GM21786 (cell line): ENCODE measurements around the gene TUSC2.

Source experiments
- ATAC-seq: cut with Tn5 transposase; IDR thresholded peaks from one replicate; pipeline ENCODE4 v1.9.1; 2021; ENCODE audit not compliant: unreplicated experiment

Gene TUSC2, protein sequence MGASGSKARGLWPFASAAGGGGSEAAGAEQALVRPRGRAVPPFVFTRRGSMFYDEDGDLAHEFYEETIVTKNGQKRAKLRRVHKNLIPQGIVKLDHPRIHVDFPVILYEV

DNA sequence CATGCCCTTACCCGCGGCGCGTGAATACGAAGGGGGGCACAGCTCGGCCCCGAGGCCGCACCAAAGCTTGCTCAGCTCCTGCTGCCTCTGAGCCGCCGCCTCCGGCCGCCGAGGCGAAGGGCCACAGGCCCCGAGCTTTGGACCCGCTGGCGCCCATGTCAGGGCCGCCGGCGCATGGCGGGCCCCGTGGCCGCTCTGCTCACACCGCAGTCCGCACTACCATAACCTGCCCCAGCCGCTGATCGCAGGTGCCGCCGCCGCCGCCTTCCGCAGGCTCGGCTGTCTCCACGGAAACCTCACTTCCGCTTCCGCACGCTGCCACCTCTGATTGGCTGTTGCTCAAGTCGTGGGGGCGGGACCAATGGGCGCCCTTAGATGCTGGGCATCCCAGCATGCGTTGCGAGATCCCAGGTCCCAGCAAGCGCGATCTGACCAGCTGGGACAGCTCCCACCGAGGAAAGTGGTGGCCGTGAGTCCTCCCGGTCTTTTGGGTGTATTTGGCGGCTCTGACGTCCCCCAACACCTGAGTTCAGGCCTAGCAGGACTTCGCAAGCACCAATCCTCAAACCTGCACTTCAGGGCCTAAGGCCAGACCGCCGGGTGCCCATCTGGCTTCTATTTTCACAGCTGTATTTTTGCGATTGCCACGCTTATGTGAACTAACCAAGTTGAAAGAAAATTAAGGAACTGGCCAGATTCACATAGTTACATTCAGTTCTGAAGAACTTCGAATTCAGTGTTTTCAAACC is at the start of gene TUSC2:
Gene TUSC2 (minus strand): TSS at position 281 of the 749 bp plus-strand sequence. CDS start 124 bp downstream, at position 157.
- ATAC-seq: peak; percentile 93

DNA sequence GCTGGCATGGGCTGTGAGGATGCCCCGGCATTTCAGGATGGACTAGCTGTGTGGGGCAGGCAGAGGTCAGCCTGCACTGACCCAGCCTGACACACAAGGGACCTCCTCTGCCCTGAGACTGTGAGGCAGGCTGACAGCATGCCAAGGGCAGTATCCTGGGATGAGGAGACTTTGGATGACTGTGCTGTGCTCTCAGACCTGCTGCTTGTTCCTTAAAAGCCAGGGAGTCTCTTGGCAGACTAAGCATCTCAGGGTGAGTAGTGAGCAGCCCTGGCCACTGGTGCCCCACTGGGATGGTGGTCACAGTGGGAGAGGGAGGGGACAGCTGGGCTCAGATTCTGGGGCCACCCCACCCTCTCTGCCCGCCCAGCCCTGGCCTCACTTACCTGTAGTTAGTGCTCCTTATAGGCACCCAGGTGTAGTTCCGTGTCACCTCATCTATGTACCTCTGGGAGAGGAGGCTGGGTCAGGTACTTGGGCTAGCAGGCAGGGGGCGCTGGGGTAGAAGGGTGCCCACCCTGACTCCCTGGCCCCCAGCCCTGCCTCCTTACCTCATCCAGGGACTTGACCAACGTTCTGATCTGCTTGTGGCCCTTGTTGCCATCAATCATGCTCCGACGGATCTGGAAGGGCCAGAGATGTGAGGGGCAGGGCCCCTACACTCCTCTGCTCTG is 47.4 kb upstream of the TUSC2 start:
- ATAC-seq: no peak

DNA sequence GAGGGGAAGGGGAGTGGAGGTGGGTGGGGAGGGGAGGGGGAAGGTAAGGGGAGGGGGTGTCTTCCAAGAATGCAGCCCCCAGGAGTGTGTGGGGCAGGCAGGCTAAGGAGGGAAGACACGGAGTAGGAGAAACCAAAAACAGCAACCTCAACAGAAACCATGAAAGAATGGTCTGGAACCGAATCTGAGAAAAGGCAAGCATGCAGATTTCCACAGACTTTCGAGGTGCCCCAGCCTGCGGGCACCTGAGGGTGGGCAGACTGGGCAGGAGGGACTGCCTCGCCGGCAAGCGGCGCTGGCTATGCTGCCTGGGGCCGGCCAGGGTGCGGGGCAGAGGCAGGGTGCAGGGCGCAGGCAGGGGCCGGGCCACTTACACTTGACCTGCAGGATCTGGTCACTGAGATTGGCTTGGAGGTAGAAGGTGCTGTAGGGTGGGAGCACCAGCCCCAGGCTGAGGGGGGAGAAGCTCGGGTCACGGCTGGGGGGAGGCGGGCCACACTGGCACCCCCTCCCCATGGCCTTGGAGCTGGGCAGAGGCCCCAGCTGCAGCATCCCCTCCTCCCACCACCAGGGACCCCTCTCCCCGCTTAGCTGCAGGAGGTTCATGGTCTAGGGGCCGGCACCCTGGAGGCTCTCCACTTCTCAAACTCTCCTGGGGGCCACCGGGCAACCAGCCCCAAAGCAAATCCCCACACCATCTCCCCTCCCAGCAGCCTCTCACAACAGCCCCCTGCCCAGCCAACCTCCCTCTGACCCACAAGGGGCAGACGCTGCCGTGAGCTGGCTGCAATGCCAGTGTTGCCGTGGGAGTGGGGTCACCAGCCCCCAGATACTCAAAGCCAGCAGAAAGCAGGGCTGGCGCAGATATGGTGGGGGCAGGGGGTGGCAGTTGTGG is 46.6 kb upstream of the TUSC2 start:
- ATAC-seq: no peak

DNA sequence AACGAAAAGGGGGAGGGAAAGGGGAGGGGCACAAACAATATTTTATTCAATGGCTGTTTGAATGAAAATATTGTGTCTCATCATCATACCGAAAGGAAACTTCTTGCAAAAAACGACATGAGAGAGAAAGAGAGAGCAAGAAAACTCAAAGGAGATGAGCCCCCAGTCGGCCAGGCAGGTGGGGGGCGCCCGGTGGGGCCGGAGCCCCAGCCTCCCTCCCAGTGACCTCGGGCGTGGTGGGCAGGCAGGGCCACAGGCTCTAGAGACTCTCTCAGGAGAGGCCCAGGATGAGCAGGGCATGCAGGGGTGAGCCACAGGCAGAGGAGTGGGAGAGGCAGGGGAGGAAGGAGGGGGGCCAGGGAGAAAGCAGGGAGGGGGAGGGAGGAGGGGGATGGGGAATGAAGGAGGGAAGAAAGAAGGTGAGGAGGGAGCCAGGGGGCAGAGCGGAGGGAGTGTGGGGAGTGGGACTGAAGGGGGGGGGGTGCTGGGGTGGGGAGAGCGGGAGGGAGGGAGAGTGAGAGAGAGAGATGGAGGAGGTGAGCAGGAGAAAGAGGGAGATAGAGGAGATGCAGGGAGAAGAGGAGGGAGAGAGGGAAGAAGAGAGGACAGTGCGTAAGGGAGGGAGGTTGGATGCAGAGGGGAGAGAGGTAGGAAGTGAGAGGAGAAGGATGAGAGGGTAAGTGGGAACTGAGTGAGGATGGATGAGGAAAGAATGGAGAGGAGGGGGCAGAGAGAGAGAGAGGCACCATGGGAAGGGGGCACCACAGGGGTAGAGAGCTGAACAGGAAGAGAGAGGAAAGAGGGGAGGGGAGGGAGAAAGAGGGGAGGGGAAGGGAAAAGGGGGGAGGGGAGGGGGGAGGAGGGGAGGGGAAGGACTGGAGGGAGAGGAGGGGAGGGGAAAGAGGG is 45.4 kb upstream of the TUSC2 start:
- no peak for ATAC-seq

DNA sequence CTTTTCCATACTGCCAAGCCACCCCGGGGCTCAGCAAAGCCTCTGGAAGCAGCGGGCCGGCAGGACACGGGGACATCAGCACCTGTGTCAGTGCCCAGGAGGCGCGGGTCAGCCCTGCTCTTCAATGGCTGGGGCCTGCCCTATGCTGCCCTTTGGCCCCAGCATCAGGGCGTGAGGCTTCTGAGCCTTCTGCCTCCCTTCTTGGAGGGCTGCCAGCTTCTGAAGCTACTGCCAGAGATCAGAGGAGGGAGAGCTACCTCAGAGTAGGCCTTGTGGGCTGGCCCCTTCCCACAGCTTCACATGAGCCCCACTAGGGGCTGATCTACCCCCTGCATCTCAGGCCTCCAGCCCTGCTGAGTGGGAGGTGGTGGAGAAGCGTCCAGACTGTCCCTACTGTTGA is 44.3 kb upstream of the TUSC2 start:
- no peak for ATAC-seq

DNA sequence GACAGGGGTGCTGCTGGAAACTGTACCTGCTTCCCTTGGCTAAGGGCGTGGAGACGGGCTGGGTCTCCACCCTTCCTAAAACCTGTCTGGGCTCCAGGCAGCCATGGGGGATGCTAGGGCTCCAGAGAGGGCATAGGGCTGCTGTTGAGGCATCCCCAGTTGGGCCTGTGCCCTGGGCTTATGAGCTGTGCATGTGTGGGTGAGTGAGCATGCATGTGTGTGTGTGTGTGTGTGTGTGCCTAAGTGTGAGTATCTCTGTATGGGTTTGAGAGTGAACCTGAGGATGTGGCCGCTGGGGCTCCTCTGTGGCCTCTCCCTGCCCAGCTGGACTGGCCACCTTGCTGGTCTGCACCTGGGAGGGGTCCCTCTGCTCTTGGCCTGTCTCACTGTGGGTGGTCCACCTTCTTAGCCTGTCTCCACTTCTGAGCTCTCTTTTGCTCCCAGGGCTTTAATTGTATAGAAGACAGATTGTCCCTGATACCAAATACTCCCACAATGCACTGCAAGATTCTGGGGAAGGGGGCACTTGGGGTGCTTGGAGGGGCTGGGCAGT is 43.2 kb upstream of the TUSC2 start:
- ATAC-seq: no peak

DNA sequence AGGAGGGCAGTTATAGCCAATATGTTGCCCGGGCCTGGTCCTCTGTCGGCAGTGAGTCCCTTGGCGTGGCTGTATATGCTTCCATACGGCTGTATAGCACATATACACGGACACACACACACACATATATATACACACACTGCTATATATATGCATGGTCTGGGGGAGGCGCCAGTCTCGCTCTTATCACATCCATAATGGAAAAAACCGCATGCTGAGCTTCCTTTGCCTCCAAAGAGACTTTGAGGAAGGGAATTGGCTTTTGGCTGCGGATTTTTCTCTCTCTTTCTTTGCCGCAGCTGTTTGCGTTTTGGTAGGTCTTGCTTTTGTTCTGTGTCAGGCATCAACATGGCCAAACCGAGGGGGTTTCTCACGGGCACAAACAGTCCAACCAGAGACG is 42.6 kb upstream of the TUSC2 start:
- no peak for ATAC-seq

DNA sequence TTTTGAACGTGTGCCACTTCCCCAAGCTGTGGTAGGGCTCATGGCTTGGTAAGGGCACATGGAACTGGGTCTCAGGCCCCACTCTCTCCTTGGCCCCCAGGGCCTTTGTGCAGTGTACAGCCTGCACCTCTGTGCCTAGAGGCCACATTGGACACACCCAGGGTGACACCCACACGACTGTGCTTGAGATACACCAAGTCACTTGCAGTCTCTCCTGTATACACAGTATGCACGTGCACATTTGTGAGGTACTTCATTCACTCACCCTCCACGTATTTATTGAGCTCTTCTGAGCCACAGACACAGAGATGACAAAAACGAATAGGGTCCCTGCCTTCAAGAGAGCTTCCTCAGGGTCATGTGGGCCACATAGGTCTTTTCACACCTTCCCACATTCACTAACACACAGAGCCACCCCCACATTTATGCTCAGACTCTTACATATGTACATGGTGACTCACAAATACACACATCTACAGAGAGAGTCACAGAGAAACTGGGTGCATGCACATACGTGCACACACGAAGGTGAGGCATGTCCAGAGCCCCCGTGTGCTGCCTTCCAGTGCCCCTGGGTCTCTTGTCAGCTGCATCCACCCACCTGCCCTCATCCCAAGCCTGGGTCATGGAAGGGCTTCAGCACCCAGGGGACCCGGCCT is 41.1 kb upstream of the TUSC2 start:
- ATAC-seq: no peak

DNA sequence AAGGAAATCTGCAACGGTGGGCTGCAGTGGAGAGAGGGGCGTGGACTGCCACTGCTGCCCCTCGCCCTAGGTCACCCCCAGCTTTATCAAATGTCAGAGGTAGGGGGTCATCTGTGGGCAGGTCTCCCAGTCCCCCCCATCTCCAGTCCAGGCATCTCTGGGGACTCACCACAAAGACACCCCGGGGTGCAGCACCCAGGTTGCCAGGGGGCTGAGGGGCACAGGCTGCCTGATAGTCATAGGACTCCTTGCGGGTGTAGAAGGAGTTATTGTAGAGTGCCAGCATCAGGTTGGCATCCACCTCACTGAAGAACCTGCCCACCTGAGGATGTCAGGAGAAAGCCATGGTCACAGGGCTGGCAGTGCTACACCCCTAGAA is 37.8 kb upstream of the TUSC2 start:
- ATAC-seq: no peak

DNA sequence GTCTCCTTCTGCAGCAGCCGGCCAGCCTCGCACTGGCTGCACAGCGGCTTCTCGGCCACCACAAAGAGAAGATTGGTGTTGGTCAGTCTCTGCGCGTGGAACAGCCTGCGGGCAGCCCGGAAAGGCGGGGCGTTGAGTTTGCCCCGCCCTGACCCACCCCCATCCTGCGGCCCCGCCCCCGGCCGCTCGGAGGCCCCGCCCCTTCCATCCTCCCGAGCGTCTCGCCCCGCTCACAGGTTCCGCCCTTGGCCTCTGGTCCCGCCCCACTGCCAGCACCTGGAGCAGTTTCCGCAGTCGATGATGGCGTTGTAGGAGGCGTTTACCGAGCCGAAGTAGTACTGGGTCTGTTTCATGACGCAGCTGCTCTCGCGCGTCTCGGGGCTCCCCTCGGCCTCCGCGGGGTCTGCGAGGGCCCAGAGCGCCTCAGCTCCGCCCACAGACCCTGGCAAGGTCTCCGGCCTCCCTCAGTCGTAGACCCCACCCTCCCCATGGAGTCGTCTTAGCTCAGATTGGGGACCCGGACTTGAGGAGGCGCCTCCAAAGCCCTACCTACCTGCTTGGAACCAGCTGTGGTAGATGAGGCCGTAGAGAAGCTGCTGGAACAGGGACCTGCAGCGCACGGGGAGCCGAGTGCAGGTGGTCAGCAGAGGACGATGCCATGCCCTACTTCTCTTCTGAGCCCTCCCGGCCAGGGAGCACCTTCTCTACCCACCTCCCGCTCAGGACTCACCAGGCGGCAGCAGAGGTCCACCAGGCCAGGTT is 37.2 kb upstream of the TUSC2 start:
- ATAC-seq: peak; percentile 87

DNA sequence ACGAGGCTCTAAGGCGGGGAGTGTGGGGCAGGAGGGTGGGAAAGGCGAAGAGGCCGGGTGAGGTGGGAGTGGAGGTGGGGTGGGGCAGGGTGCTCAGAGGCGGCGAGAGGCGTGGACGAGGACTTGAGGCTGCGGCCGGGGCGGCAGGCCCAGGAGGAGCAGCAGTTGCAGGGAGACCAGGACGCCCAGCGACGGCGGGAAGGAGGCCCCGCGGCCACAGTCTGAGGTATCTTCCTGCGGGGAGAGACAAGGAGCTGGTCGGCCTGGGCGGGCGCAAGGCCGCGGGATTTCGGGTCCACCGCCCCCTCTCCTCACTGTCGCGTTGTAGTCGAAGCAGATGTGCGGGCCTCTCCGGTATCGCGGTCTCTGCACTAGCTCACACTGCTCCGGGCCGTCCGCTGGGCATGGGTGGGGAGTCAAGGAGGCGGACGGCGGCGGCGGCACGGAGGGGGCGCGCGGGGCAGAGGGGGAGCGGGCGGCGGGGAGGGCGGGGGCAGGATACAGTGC is 36.6 kb upstream of the TUSC2 start:
- ATAC-seq: no peak

DNA sequence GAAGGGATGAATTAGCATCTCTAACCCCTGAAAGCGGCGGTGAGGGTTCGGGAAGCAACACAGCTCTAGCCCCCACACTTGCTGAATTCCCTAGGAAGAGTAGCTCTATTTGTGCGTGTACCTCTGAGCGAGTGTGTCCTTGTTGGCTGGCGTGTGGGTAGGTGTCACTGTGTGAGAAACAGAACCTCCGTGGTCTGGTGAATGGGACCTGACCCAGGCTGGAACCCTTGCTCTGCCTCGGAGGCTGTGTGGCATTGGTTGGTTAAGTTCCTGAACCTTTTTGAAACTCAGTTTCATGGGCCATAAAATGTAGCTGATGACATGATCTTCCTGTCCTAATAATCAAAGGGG is 31.7 kb upstream of the TUSC2 start:
- ATAC-seq: no peak

DNA sequence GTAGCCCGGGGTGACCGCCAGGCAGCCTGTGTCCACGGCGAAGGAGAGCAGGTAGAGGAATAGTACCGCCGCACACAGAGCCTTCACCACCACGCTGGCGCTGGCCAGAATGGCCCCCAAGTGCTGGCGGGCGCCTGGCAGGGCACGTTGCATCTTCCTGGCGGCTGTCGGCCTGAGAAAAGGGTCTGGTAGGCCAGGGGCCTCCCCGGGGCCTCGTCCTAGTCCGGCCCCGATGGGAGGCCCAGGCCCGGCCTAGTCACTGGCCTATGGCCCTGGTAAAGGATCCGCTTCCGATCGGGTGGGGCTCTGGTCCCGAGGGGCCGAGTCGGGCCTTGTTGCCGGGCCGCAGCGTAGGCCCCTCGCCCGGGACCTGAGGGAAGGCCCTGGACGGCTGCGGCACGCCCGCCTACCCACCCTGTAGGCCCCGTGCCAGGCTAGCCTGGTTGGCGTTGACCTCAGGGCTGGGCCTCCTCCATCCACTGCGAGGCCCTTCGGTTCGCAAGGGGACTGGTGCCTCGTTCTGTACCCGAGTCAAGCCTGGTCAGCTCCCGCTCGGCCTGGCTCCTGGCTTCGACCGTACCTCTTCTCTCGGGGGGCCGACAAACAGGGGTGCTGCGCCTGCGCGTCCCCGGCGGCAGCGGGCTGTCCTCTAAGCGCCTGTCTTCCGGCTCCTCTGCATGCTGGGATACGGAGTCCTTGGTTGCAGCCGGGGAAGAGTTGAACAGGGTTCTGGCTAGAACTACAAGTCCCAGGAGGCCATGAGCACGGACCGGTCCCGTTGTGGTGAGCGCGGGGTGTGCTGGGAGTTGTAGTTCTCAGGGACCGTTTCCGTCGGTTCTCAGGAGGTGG is 31.1 kb upstream of the TUSC2 start, which contains the start of gene TMEM115:
Gene TMEM115 (minus strand): TSS at position 611 of the 849 bp plus-strand sequence. CDS start 458 bp downstream, at position 153.
- ATAC-seq: peak; percentile 99

DNA sequence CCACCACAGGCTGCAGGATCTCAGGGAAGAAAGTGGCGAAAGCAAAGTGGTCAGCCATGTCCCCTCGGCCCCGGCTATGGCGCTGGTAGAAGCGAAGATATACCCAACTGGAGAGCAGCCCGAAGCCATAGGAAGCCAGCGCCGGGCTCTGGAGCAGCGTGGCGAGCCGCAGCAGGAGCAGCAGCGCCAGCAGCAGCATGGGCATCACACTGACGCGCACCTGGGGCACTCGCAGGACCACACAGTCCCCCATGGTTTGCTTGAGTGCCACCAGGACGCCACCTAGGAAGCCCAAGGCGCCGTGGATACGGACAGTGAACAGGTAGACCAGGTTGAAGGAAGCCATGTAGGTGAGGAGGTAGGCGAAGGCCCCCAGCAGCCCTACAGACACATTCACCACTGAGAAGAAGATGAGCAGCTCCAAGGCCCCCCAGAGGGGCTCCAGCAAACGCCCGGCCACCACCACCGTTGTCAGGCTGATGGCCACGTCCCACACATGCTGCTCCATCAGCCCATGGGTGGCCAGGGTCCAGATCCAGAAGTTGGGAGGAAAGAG is 30.4 kb upstream of the TUSC2 start:
- ATAC-seq: no peak

DNA sequence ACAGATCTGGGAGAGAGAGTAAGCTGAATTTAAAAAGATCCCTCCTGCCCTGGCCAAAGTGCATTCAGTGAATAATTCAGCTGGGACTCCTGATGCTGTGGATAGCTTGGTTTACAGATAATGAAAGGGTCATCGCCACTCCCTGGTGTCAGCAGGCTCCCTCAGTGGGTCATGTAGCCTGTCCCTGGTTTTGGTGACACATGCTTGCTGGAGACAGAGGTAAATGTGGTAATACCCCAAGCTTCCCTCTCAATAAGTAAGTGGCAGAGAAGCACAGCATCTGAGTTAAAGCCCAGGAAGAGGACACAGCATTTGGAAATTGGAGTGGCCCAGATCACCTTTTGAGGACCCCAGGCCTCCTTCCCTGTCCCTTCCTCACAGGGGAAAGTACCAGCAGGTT is 29.5 kb upstream of the TUSC2 start:
- no peak for ATAC-seq

DNA sequence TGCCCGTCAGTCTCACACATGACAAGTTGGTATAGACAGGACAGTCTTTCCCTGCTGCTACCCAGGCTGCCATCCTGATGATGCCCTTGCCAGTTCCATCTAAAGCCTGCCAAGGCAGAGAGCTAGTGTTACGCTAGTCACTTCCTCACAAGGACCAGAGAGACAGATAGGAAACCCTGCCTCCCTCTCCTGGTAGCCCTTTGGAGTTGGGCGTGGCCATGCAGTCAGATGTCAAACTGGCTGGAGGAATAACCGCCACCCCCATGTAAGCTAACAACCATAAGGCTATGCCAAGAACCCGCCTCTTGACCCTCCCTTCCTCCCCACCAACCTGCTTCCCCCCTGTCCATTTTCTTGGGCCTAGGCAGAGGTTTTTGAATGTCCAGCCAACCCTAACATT is 28.5 kb upstream of the TUSC2 start:
- no peak for ATAC-seq

DNA sequence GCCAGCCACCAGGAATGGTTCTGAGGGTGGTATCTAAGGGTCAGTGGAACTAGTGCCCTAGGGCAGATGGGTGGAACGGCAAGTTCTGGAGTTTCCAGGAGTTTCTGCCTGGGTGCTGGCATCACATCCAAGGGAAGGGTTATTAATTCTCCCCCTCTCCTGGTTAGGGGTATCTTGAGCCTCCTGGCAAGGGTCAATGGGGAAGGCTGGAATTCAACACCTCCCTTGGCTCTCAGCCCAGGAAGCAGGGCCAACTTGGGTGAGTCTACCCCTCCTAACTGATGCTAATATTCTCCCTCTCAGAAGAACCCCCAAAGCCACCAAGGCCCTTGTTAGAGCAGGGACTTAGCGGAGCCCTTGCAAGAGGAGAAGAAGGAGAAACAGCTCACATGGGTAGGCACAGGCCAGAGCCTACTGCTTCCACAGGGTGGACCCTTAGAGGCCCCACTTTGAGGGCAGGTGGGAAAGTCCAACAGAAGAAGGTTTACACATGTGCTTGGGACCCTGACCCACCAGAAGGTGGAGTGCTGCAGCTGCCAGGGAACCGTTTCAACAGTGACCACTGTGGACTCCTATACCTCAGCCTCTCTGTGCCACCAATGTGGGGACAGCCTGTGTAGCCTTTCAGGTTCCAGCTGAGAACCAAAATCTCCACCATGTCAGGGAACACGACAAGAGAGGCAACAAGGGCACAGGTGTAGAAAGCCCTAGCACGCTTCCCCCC is 28.0 kb upstream of the TUSC2 start:
- ATAC-seq: no peak
